ENCODE measurements around the gene TOMM20.
"Not testable (repeated sequence)": the region's sequence is repeated elsewhere in the genome, so short reads cannot be mapped to it uniquely, and the experiment has no call there.

The TOMM20 gene
- total RNA-seq, result 54.3 to 181 (median 109) reads per million in 18 experiments

- peak; percentile 99 for DNase-seq
These were observed at the start of gene TOMM20 for GRCh38 chr1:235128456-235129328. TSS of gene TOMM20 (minus strand) at chr1:235128837. CDS start at chr1:235128715, 122 bp downstream.

- no peak for DNase-seq
These were observed 47.8 kb upstream of the TOMM20 start for GRCh38 chr1:235176486-235176885.

GRCh38 chr1:235169986-235170385, 41.3 kb upstream of the TOMM20 start:
- DNase-seq, result no peak

- no peak for DNase-seq
These were observed 39.7 kb upstream of the TOMM20 start for GRCh38 chr1:235168375-235168774.

- DNase-seq, result no peak
These were observed 33.2 kb upstream of the TOMM20 start for GRCh38 chr1:235161685-235162327.

GRCh38 chr1:235160957-235161684, 32.5 kb upstream of the TOMM20 start, which contains the start of gene RBM34:
TSS of gene RBM34 (minus strand) at chr1:235161250. CDS start at chr1:235161226, 24 bp downstream.
- peak; percentile 91 to 93 for DNase-seq

GRCh38 chr1:235160383-235160956, 31.8 kb upstream of the TOMM20 start:
- peak in 1 of 2 donors; percentile 49 for DNase-seq

GRCh38 chr1:235159930-235160329, 31.3 kb upstream of the TOMM20 start:
- not testable (repeated sequence) for DNase-seq

- not testable (repeated sequence) for DNase-seq
These were observed 30.6 kb upstream of the TOMM20 start for GRCh38 chr1:235159284-235159683.

GRCh38 chr1:235158680-235159079, 30.0 kb upstream of the TOMM20 start:
- no peak for DNase-seq

GRCh38 chr1:235157150-235157549, 28.5 kb upstream of the TOMM20 start:
- DNase-seq, result no peak

- no peak for DNase-seq
These were observed 28.1 kb upstream of the TOMM20 start for GRCh38 chr1:235156740-235157139.

GRCh38 chr1:235156265-235156664, 27.6 kb upstream of the TOMM20 start:
- no peak for DNase-seq

- DNase-seq, result no peak
These were observed 23.6 kb upstream of the TOMM20 start for GRCh38 chr1:235152235-235152634.

- DNase-seq, result no peak
These were observed 22.4 kb upstream of the TOMM20 start for GRCh38 chr1:235151033-235151432.

GRCh38 chr1:235149824-235150223, 21.2 kb upstream of the TOMM20 start:
- DNase-seq, result no peak

GRCh38 chr1:235147269-235147668, 18.6 kb upstream of the TOMM20 start:
- DNase-seq, result no peak

GRCh38 chr1:235145639-235146038, 17.0 kb upstream of the TOMM20 start:
- DNase-seq, result no peak

GRCh38 chr1:235142991-235143390, 14.4 kb upstream of the TOMM20 start:
- DNase-seq, result no peak

GRCh38 chr1:235139315-235139714, 10.7 kb upstream of the TOMM20 start:
- DNase-seq, result no peak

- no peak for DNase-seq
These were observed 10.2 kb upstream of the TOMM20 start for GRCh38 chr1:235138821-235139220.

GRCh38 chr1:235136111-235136510, 7.5 kb upstream of the TOMM20 start:
- no peak for DNase-seq

GRCh38 chr1:235134171-235134570, 5.5 kb upstream of the TOMM20 start:
- no peak for DNase-seq
